Measurements from ENCODE around the gene CDC42SE1.

Gene CDC42SE1

GRCh38 chr1:151065089-151065645 lies 5.7 kb upstream of the CDC42SE1 start:
- TF ChIP-seq CTCF (IDR thresholded peaks at IDR 0.05), result no peak
- H3K36me3 ChIP-seq, result no peaks in the 10 kb centered on the region
- H3K4me1 ChIP-seq (ENCODE audit: control insufficient read depth in 1 of 2, insufficient read depth in 1 of 2, low read depth in 1 of 2, low read length in 1 of 2), result peaks cover 10 to 20% of the 10 kb centered on the region in 2 experiments
- no peak overlapping the region for H3K4me3 ChIP-seq (ENCODE audit: low read depth in 1 of 2, low read length in 1 of 2)
- H3K27ac ChIP-seq, result no peak overlapping the region
- H3K27me3 ChIP-seq, result no peaks in the 10 kb centered on the region
- no peaks in the 10 kb centered on the region for H3K9me3 ChIP-seq

- H3K4me3 ChIP-seq (ENCODE audit: low read depth in 1 of 2, low read length in 1 of 2), result no peak overlapping the region
- H3K9me3 ChIP-seq, result no peaks in the 10 kb centered on the region
- TF ChIP-seq CTCF (IDR thresholded peaks at IDR 0.05), result no peak
- no peaks in the 10 kb centered on the region for H3K27me3 ChIP-seq
- no peak overlapping the region for H3K27ac ChIP-seq
- H3K4me1 ChIP-seq (ENCODE audit: control insufficient read depth in 1 of 2, insufficient read depth in 1 of 2, low read depth in 1 of 2, low read length in 1 of 2), result peaks cover 18 to 20% of the 10 kb centered on the region in 2 experiments
- no peaks in the 10 kb centered on the region for H3K36me3 ChIP-seq
Observed at GRCh38 chr1:151062741-151063371, 3.4 kb upstream of the CDC42SE1 start.

GRCh38 chr1:151061704-151062103 lies 2.3 kb upstream of the CDC42SE1 start:
- Histone ChIP-seq H3K36me3 (peaks cover 8% of the 10 kb centered on the region), H3K4me3 (ENCODE audit: low read depth in 1 of 2, low read length in 1 of 2) (no peak overlapping the region), H3K27me3 (no peaks in the 10 kb centered on the region), H3K9me3 (no peaks in the 10 kb centered on the region), H3K27ac (no peak overlapping the region), H3K4me1 (ENCODE audit: control insufficient read depth in 1 of 2, insufficient read depth in 1 of 2, low read depth in 1 of 2, low read length in 1 of 2) (peaks cover 28 to 30% of the 10 kb centered on the region in 2 experiments)
- no peak for TF ChIP-seq CTCF (IDR thresholded peaks at IDR 0.05)

DNA sequence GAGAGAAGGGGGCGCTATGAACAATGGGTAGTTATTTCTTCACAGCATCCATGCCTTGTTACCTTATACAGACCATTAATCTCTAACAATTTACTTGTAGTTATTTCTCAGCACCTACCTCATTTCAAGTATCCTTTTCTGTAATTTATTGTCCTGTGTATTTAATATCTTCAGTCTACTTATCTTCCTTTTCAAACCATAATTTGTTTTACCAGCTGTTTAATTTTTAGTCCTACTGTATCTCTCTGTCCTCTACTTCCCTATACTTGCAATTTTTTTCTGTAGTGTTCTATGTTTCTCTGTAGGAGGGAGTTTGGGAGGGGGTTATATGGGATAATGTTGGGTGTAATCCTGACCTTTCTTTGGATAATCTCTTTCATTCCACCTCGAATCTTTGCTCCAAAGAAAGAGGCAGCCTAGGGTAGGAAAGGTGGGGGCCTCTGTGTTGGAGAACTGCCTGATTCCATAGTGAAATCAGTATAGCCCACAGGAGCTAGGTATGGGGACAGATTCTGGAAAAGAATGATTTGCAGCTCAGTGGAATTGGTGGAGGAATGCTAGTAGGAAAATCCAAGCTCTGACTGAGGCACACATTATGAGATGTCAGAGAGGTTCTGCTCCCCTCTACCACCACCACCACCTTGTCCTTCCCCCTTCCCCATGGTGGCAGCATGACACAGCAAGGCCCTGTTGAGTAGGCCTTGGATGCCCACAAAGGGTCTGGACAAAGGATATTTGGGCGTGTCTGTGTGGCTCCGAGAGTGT lies 1.4 kb upstream of the CDC42SE1 start:
- no peak for TF ChIP-seq CTCF (IDR thresholded peaks at IDR 0.05)
- no peaks in the 10 kb centered on the region for H3K27me3 ChIP-seq
- peaks cover 37 to 38% of the 10 kb centered on the region in 2 experiments for H3K4me1 ChIP-seq (ENCODE audit: control insufficient read depth in 1 of 2, insufficient read depth in 1 of 2, low read depth in 1 of 2, low read length in 1 of 2)
- peak overlapping the region; percentile 98 for H3K27ac ChIP-seq
- H3K4me3 ChIP-seq (ENCODE audit: low read depth in 1 of 2, low read length in 1 of 2), result no peak overlapping the region
- H3K9me3 ChIP-seq, result no peaks in the 10 kb centered on the region
- H3K36me3 ChIP-seq, result peaks cover 13% of the 10 kb centered on the region

DNA sequence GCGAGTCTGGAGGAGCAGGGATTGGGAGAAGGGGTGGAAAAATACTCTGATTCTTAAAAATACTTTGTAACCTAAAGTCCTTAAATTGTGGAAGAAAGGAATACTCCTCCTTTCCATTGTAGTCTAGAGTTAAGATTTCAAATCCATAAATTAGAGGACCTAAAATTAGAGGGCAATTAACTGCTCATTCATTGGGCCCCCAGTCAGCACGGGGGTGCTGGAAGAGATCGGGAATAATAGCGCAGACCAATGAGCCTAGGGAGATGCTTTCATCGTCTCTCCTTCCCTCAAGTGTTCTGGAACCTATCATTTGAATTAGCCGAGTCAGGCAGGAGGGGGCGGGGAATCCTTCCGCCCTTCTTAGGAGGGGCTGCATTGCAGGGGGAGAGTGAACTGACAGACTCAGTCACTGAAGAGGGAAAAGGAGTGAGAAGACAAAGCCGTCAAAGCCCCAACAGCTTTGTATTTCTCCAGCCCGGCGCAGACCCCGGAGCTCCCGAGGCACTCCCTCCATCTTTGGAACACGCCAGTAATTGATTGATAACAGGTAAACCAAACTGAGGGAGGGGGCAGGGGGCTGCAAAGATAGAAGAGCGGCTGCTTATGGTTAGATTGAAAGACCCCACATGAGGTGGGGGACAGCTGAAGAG lies 710 bp upstream of the CDC42SE1 start, which contains the start of gene MLLT11:
Gene MLLT11, plus strand, starts transcription at position 391 of the 650 bp plus-strand sequence. CDS start 6,828 bp downstream, outside the sequence.
- peaks cover 20% of the 10 kb centered on the region for H3K36me3 ChIP-seq
- no peaks in the 10 kb centered on the region for H3K9me3 ChIP-seq
- peak within 1 kb of the TSS; percentile 95 to 99 for H3K4me3 ChIP-seq (ENCODE audit: low read depth in 1 of 2, low read length in 1 of 2)
- peak within 1 kb of the TSS; percentile 98 for H3K27ac ChIP-seq
- peaks cover 44 to 45% of the 10 kb centered on the region in 2 experiments for H3K4me1 ChIP-seq (ENCODE audit: control insufficient read depth in 1 of 2, insufficient read depth in 1 of 2, low read depth in 1 of 2, low read length in 1 of 2)
- no peaks in the 10 kb centered on the region for H3K27me3 ChIP-seq
- no peak for TF ChIP-seq CTCF (IDR thresholded peaks at IDR 0.05)
